ENCODE data around the gene HS3ST3A1.

GRCh38 chr17:13541032-13541480 lies 60.7 kb downstream of the HS3ST3A1 start:
- TF ChIP-seq CTCF (IDR thresholded peaks at IDR 0.05), result no peak
- TF ChIP-seq EP300 (IDR thresholded peaks at IDR 0.05), result no peak
- TF ChIP-seq POLR2A (IDR thresholded peaks at IDR 0.05), result no peak
- TF ChIP-seq POLR2AphosphoS5 (IDR thresholded peaks at IDR 0.05), result peak in 1 of 4 donors; percentile 31

Measured in sigmoid colon (tissue), 4 donors.